Measurements from ENCODE around the gene LMF1. TPM values are rescaled to one million over a fixed set of nuclear protein-coding genes. Genes with fewer than 3 reads are reported as not detected.
"Not testable (repeated sequence)": the region's sequence is repeated elsewhere in the genome, so short reads cannot be mapped to it uniquely, and the experiment has no call there.

The LMF1 gene
- total RNA-seq, 3 donors from 2014 or later = 14.1 to 26.4 (median 21.4) TPM

- Histone ChIP-seq H3K9me3 (peaks cover 0 to 7% of the 10 kb centered on the region in 2 donors), H3K27me3 (no peaks in the 10 kb centered on the region), H3K4me1 (no peaks in the 10 kb centered on the region), H3K27ac (no peak overlapping the region), H3K4me3 (no peak overlapping the region), H3K36me3 (no peaks in the 10 kb centered on the region)
- no peak for DNase-seq (ENCODE audit: low spot score in 2 of 2)
- TF ChIP-seq CTCF (IDR thresholded peaks at IDR 0.05) (no peak), POLR2AphosphoS5 (IDR thresholded peaks at IDR 0.05) (no peak), POLR2A (IDR thresholded peaks at IDR 0.05) (no peak)
- intact Hi-C loops (cut with DNase I; ENCODE audit: low total_unique reads) = no loop called here
Measured at GRCh38 chr16:861446-861845, 109.3 kb downstream of the LMF1 start.

GRCh38 chr16:860891-861290 is 109.9 kb downstream of the LMF1 start:
- TF ChIP-seq CTCF (IDR thresholded peaks at IDR 0.05) (no peak), POLR2AphosphoS5 (IDR thresholded peaks at IDR 0.05) (no peak), POLR2A (IDR thresholded peaks at IDR 0.05) (no peak)
- Histone ChIP-seq H3K27me3 (no peaks in the 10 kb centered on the region), H3K9me3 (peaks cover 0 to 7% of the 10 kb centered on the region in 2 donors), H3K4me3 (no peak overlapping the region), H3K27ac (no peak overlapping the region), H3K4me1 (no peaks in the 10 kb centered on the region), H3K36me3 (no peaks in the 10 kb centered on the region)
- intact Hi-C loops (cut with DNase I; ENCODE audit: low total_unique reads) = no loop called here
- DNase-seq (ENCODE audit: low spot score in 2 of 2) = no peak

- H3K4me1 ChIP-seq; H3K27ac ChIP-seq; intact Hi-C loops (cut with DNase I; ENCODE audit: low total_unique reads); DNase-seq (ENCODE audit: low spot score in 2 of 2); H3K27me3 ChIP-seq; H3K4me3 ChIP-seq; H3K9me3 ChIP-seq; H3K36me3 ChIP-seq: not testable (repeated sequence)
Measured at GRCh38 chr16:858971-859370, 111.8 kb downstream of the LMF1 start.

GRCh38 chr16:858441-858840 is 112.3 kb downstream of the LMF1 start:
- H3K27me3 ChIP-seq; intact Hi-C loops (cut with DNase I; ENCODE audit: low total_unique reads): not testable (repeated sequence)

GRCh38 chr16:856811-857210 is 114.0 kb downstream of the LMF1 start:
- H3K27me3 ChIP-seq = no peaks in the 10 kb centered on the region
- no peak for DNase-seq (ENCODE audit: low spot score in 2 of 2)
- H3K36me3 ChIP-seq = no peaks in the 10 kb centered on the region
- H3K9me3 ChIP-seq = peaks cover 0 to 5% of the 10 kb centered on the region in 2 donors
- no peaks in the 10 kb centered on the region for H3K4me1 ChIP-seq
- TF ChIP-seq POLR2A (IDR thresholded peaks at IDR 0.05) = no peak
- TF ChIP-seq POLR2AphosphoS5 (IDR thresholded peaks at IDR 0.05) = no peak
- TF ChIP-seq CTCF (IDR thresholded peaks at IDR 0.05) = no peak
- no peak overlapping the region for H3K4me3 ChIP-seq
- no peak overlapping the region for H3K27ac ChIP-seq
- intact Hi-C loops (cut with DNase I; ENCODE audit: low total_unique reads) = no loop called here

More at GRCh38 chr16:858441-858840, 112.3 kb downstream of the LMF1 start:
- H3K27ac ChIP-seq; H3K4me1 ChIP-seq; H3K4me3 ChIP-seq; H3K9me3 ChIP-seq; H3K36me3 ChIP-seq; DNase-seq (ENCODE audit: low spot score in 2 of 2): not testable (repeated sequence)

GRCh38 chr16:856101-856500 is 114.7 kb downstream of the LMF1 start:
- DNase-seq (ENCODE audit: low spot score in 2 of 2) = no peak
- Histone ChIP-seq H3K4me1 (no peaks in the 10 kb centered on the region), H3K27ac (no peak overlapping the region), H3K27me3 (no peaks in the 10 kb centered on the region), H3K4me3 (no peak overlapping the region), H3K36me3 (no peaks in the 10 kb centered on the region), H3K9me3 (no peaks in the 10 kb centered on the region)
- TF ChIP-seq POLR2A (IDR thresholded peaks at IDR 0.05) (no peak), POLR2AphosphoS5 (IDR thresholded peaks at IDR 0.05) (no peak), CTCF (IDR thresholded peaks at IDR 0.05) (no peak)
- intact Hi-C loops (cut with DNase I; ENCODE audit: low total_unique reads) = no loop called here
